ENCODE results near the gene GJB1. TPM values are rescaled to one million over a fixed set of nuclear protein-coding genes. Genes with fewer than 3 reads are reported as not detected.

GJB1 gene
- total RNA-seq, 1 donor from 2014 or later: not detected

DNA sequence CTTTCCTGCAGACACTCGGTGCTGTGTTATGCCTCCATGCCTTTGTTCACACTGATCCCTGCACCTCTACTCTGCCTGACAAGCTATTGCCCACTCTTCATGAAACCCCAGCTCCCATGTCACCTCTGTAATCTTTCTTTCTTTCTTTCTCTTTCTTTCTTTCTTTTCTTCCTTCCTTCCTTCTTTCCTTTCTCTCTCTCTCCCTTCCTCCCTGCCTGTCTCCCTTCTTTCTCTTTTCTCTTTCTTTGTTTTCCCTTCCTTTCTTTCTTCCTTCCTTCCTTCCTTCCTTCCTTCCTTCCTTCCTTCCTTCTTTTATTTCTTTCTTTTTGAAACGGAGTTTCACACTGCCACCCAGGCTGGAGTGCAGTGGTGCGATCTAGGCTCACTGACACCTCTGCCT is 12.5 kb downstream of the GJB1 start:
- Mint-ChIP-seq H3K4me1 (ENCODE audit: unreplicated experiment) (no peaks in the 10 kb centered on the region), H3K9me3 (ENCODE audit: unreplicated experiment) (no peaks in the 10 kb centered on the region), H3K36me3 (ENCODE audit: low read depth, unreplicated experiment) (peaks cover 12% of the 10 kb centered on the region), H3K27me3 (ENCODE audit: unreplicated experiment) (no peaks in the 10 kb centered on the region), H3K27ac (ENCODE audit: unreplicated experiment) (no peak overlapping the region), H3K4me3 (ENCODE audit: unreplicated experiment) (no peak overlapping the region)
- TF ChIP-seq CTCF (IDR thresholded peaks at IDR 0.05; ENCODE audit: unreplicated experiment): no peak
- DNase-seq (ENCODE audit: low spot score): no peak

GRCh38 chrX:71236836-71237235 is 13.8 kb downstream of the GJB1 start:
- H3K4me1 Mint-ChIP-seq (ENCODE audit: unreplicated experiment): no peaks in the 10 kb centered on the region
- no peak for DNase-seq (ENCODE audit: low spot score)
- no peak overlapping the region for H3K27ac Mint-ChIP-seq (ENCODE audit: unreplicated experiment)
- no peaks in the 10 kb centered on the region for H3K27me3 Mint-ChIP-seq (ENCODE audit: unreplicated experiment)
- no peak overlapping the region for H3K4me3 Mint-ChIP-seq (ENCODE audit: unreplicated experiment)
- H3K36me3 Mint-ChIP-seq (ENCODE audit: low read depth, unreplicated experiment): peaks cover 26% of the 10 kb centered on the region
- no peaks in the 10 kb centered on the region for H3K9me3 Mint-ChIP-seq (ENCODE audit: unreplicated experiment)
- TF ChIP-seq CTCF (IDR thresholded peaks at IDR 0.05; ENCODE audit: unreplicated experiment): no peak

GRCh38 chrX:71239781-71240180 is 16.8 kb downstream of the GJB1 start:
- no peak for DNase-seq (ENCODE audit: low spot score)
- no peaks in the 10 kb centered on the region for H3K4me1 Mint-ChIP-seq (ENCODE audit: unreplicated experiment)
- no peak overlapping the region for H3K27ac Mint-ChIP-seq (ENCODE audit: unreplicated experiment)
- no peaks in the 10 kb centered on the region for H3K27me3 Mint-ChIP-seq (ENCODE audit: unreplicated experiment)
- peaks cover 38% of the 10 kb centered on the region for H3K36me3 Mint-ChIP-seq (ENCODE audit: low read depth, unreplicated experiment)
- no peaks in the 10 kb centered on the region for H3K9me3 Mint-ChIP-seq (ENCODE audit: unreplicated experiment)
- TF ChIP-seq CTCF (IDR thresholded peaks at IDR 0.05; ENCODE audit: unreplicated experiment): no peak
- H3K4me3 Mint-ChIP-seq (ENCODE audit: unreplicated experiment): no peak overlapping the region

- no peaks in the 10 kb centered on the region for H3K27me3 Mint-ChIP-seq (ENCODE audit: unreplicated experiment)
- H3K36me3 Mint-ChIP-seq (ENCODE audit: low read depth, unreplicated experiment): peaks cover 48% of the 10 kb centered on the region
- H3K27ac Mint-ChIP-seq (ENCODE audit: unreplicated experiment): no peak overlapping the region
- no peak for DNase-seq (ENCODE audit: low spot score)
- peak overlapping the region; percentile 21 for H3K4me3 Mint-ChIP-seq (ENCODE audit: unreplicated experiment)
- no peaks in the 10 kb centered on the region for H3K9me3 Mint-ChIP-seq (ENCODE audit: unreplicated experiment)
- H3K4me1 Mint-ChIP-seq (ENCODE audit: unreplicated experiment): no peaks in the 10 kb centered on the region
- no peak for TF ChIP-seq CTCF (IDR thresholded peaks at IDR 0.05; ENCODE audit: unreplicated experiment)
These were observed 18.3 kb downstream of the GJB1 start for GRCh38 chrX:71241301-71241700.

- H3K4me1 Mint-ChIP-seq (ENCODE audit: unreplicated experiment): no peaks in the 10 kb centered on the region
- peaks cover 55% of the 10 kb centered on the region for H3K36me3 Mint-ChIP-seq (ENCODE audit: low read depth, unreplicated experiment)
- DNase-seq (ENCODE audit: low spot score): no peak
- no peak for TF ChIP-seq CTCF (IDR thresholded peaks at IDR 0.05; ENCODE audit: unreplicated experiment)
- H3K9me3 Mint-ChIP-seq (ENCODE audit: unreplicated experiment): no peaks in the 10 kb centered on the region
- H3K4me3 Mint-ChIP-seq (ENCODE audit: unreplicated experiment): no peak overlapping the region
- no peak overlapping the region for H3K27ac Mint-ChIP-seq (ENCODE audit: unreplicated experiment)
- H3K27me3 Mint-ChIP-seq (ENCODE audit: unreplicated experiment): no peaks in the 10 kb centered on the region
These were observed 21.5 kb downstream of the GJB1 start for GRCh38 chrX:71244359-71245128.

Measured in endothelial cell (in vitro differentiated cells).